ENCODE data around the gene WDR1.

DNA sequence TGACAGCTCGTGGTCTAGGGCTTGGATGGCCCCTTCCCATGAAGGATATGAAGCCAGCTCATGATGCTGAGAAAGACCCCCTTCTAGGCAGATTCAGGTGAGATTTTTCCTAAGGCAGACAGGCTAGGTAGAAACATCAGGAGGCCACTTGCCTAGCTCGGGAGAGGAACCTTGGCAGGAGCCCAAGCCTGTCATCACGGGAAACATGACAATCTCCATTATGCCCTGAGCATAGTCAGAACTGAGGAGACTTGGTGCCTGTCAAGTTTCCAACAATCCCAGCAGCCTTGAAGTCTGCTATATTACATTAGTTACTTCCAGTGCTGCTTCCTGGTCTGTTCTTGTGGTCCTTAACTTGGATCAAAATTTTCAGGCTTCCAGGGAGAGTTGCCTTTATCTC, 18.7 kb upstream of the WDR1 start:
- TF ChIP-seq, protein P1, sequence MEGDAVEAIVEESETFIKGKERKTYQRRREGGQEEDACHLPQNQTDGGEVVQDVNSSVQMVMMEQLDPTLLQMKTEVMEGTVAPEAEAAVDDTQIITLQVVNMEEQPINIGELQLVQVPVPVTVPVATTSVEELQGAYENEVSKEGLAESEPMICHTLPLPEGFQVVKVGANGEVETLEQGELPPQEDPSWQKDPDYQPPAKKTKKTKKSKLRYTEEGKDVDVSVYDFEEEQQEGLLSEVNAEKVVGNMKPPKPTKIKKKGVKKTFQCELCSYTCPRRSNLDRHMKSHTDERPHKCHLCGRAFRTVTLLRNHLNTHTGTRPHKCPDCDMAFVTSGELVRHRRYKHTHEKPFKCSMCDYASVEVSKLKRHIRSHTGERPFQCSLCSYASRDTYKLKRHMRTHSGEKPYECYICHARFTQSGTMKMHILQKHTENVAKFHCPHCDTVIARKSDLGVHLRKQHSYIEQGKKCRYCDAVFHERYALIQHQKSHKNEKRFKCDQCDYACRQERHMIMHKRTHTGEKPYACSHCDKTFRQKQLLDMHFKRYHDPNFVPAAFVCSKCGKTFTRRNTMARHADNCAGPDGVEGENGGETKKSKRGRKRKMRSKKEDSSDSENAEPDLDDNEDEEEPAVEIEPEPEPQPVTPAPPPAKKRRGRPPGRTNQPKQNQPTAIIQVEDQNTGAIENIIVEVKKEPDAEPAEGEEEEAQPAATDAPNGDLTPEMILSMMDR (IDR thresholded peaks at IDR 0.05; ENCODE audit: extremely low read depth in 1 of 2, insufficient read depth in 1 of 2, low read depth in 1 of 2, low read length in 2 of 2), result no peak
- TF ChIP-seq MYC (IDR thresholded peaks at IDR 0.05; ENCODE audit: low read depth, low read length) (no peak), POLR2A (IDR thresholded peaks at IDR 0.05; ENCODE audit: low read depth, low read length) (no peak), POLR2AphosphoS5 (IDR thresholded peaks at IDR 0.05; ENCODE audit: insufficient read depth, low read depth, low read length) (no peak), EZH2 (IDR thresholded peaks at IDR 0.05; ENCODE audit: borderline replicate concordance, low read depth, low read length, severe bottlenecking) (no peak), FOS (IDR thresholded peaks at IDR 0.05; ENCODE audit: borderline replicate concordance, insufficient read depth, low read length) (no peak), MAX (IDR thresholded peaks at IDR 0.05; ENCODE audit: insufficient read depth, insufficient read length) (no peak), JUN (IDR thresholded peaks at IDR 0.05; ENCODE audit: borderline replicate concordance, insufficient read depth, insufficient read length, low read depth) (no peak), GATA2 (IDR thresholded peaks at IDR 0.05; ENCODE audit: insufficient read depth, insufficient read length, low read depth, low read length) (no peak)
